HG02763 (cell line): ENCODE measurements around the gene POLR1H.

Experiments
- ATAC-seq: cut with Tn5 transposase; IDR thresholded peaks from one replicate; pipeline ENCODE4 v1.9.1; 2021; ENCODE audit warnings: mild to moderate bottlenecking, moderate library complexity; ENCODE audit not compliant: unreplicated experiment

Gene POLR1H

GRCh38 chr6:30093951-30094661 lies 33.0 kb downstream of the POLR1H start:
- ATAC-seq = no peak

- ATAC-seq = no peak
These were observed 35.8 kb downstream of the POLR1H start for GRCh38 chr6:30096829-30097228.

- ATAC-seq = no peak
These were observed 37.1 kb downstream of the POLR1H start for GRCh38 chr6:30097902-30098768.

GRCh38 chr6:30100154-30100553 lies 39.1 kb downstream of the POLR1H start:
- no peak for ATAC-seq

- no peak for ATAC-seq
These were observed 39.7 kb downstream of the POLR1H start for GRCh38 chr6:30100585-30101443.

GRCh38 chr6:30101444-30102413 lies 40.7 kb downstream of the POLR1H start:
- ATAC-seq = peak; percentile 55

- no peak for ATAC-seq
These were observed 41.4 kb downstream of the POLR1H start for GRCh38 chr6:30102414-30102969.

GRCh38 chr6:30102970-30103871 lies 42.2 kb downstream of the POLR1H start:
- ATAC-seq = peak; percentile 63

GRCh38 chr6:30103872-30104179 lies 42.8 kb downstream of the POLR1H start:
- no peak for ATAC-seq

GRCh38 chr6:30104661-30105060 lies 43.6 kb downstream of the POLR1H start:
- no peak for ATAC-seq

- no peak for ATAC-seq
These were observed 50.3 kb downstream of the POLR1H start for GRCh38 chr6:30111266-30111856.

- ATAC-seq = no peak
These were observed 51.4 kb downstream of the POLR1H start for GRCh38 chr6:30112402-30112994.

GRCh38 chr6:30113003-30113759 lies 52.1 kb downstream of the POLR1H start, which contains the start of gene TRIM31:
TRIM31 (minus strand) TSS chr6:30113090; CDS start chr6:30112805, 285 bp downstream.
- no peak for ATAC-seq

- no peak for ATAC-seq
These were observed 52.8 kb downstream of the POLR1H start for GRCh38 chr6:30113841-30114240.
